H1 (cell line): ENCODE data around the gene FGFRL1. TPM values are rescaled to one million over a fixed set of nuclear protein-coding genes. Genes with fewer than 3 reads are reported as not detected.

Experiments
- KDM1A ChIP-seq: fragments of 200-600, 300-600 bp; sonication (generic); IDR thresholded peaks from 2 replicates; pipeline ENCODE4 v1.7.1; 2016; ENCODE audit warnings: mild to moderate bottlenecking, low read length, borderline replicate concordance
- KDM4A ChIP-seq: IDR thresholded peaks from one replicate; pipeline ENCODE4 v1.7.1; 2012; ENCODE audit warnings: low read depth, mild to moderate bottlenecking, moderate library complexity, low read length, inconsistent platforms; ENCODE audit not compliant: severe bottlenecking
- SIN3A ChIP-seq, 2 experiments: IDR thresholded peaks in 1 of 2; conservative IDR thresholded peaks in 1 of 2; 2 replicates each; pipeline ENCODE4 v1.6.1; 2011 to 2012; ENCODE audit warnings: low read length in 2 of 2, improper control_type of control experiment in 1 of 2, low read depth in 1 of 2, mild to moderate bottlenecking in 1 of 2
- polyA plus RNA-seq, 7 experiments: library from polyadenylated mRNA; depleted of rRNA in 3 of 7; stranded (reverse) in 5 of 7; unstranded in 2 of 7; fragments of >200 nt in 5 of 7; fragments of 200-250 nt in 2 of 7; gene quantifications; 1 replicate in 5 of 7; 2 replicates in 1 of 7; 4 replicates in 1 of 7; pipeline versions ENCODE4 v1.2.1 to v1.2.3, GENCODE V29; 2011 to 2013; ENCODE audit warnings: missing spikeins in 2 of 7, mixed read lengths in 2 of 7
- total RNA-seq: library from RNA; stranded (reverse); fragmentation: NEBNext Ultra II Directional; extraction: Animal tissue kit (Norgen Biotek cat#: 25700); gene quantifications from 2 replicates; pipeline ENCODE4 v1.2.1, GENCODE V29; 2021

FGFRL1 gene
- total and polyA plus RNA-seq, 2 of the 8 experiments (the other 6 are each of a cell fraction or from before 2014, with no cell fraction given) = 18.9 to 34.6 TPM

DNA sequence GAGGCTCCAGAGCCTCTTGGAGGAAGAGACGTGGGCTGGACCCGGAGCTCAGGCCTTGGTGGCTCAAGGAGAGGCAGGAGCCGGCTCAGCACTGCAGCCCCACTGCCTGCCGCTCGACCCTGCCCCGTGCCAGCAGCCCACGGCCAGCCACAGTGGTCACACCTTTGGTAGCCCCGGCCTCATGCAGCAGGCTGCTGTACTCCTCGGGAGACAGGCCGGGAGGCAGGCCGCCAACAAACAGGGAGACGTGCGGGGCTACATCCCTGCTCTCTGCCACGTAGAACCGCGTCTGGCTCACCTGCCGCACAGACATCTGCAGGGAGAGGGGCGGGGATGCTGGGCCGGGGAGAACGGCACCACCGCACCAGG is 45.7 kb upstream of the FGFRL1 start (continued):
- TF ChIP-seq SIN3A (conservative IDR thresholded peaks at IDR 0.05 in 1 of 2, IDR thresholded peaks at IDR 0.05 in 1 of 2; ENCODE audit: low read depth in 1 of 2, low read length in 2 of 2) (no peak), KDM4A (no peak), KDM1A (no peak)
